HEK293 (cell line): Measurements from ENCODE around the gene HNRNPC.
A peak's percentile ranks its signal among the peaks of the same experiment; 100 is the strongest.

ENCODE experiments used
- CTCF ChIA-PET: fragments of 350-600 bp; formaldehyde crosslinking; extraction: SDS; loops from one replicate; lab custom pipeline; 2021; ENCODE audit warnings: antibody characterized with exemption; lab: Yijun Ruan, JAX
- POLR2A ChIA-PET: fragments of 300-600 bp; formaldehyde crosslinking; extraction: SDS; loops from one replicate; lab custom pipeline; 2020; ENCODE audit warnings: antibody characterized with exemption, inconsistent platforms; lab: Yijun Ruan, JAX
- H3K27ac ChIP-seq: fragments of 200-500 bp; sonication (Bioruptor generic); 2 replicates; pipeline ENCODE4 v1.5.1; 2014; ENCODE audit warnings: low read depth, low read length, control low read depth, inconsistent platforms; ENCODE audit errors: extremely low read depth
- H3K36me3 ChIP-seq, 2 experiments: fragments of 200-500 bp in 1 of 2; sonication (Bioruptor generic) in 1 of 2; 1 replicate in 1 of 2; 2 replicates in 1 of 2; pipeline ENCODE4 v1.5.1; 2014 to 2017; ENCODE audit warnings: inconsistent platforms in 2 of 2, low read length in 2 of 2; ENCODE audit not compliant: control insufficient read depth in 2 of 2, insufficient read depth in 1 of 2
- H3K4me1 ChIP-seq: fragments of 200-500 bp; sonication (Bioruptor generic); 2 replicates; pipeline ENCODE4 v1.5.1; 2014; ENCODE audit warnings: mild to moderate bottlenecking, low read length, inconsistent platforms; ENCODE audit not compliant: control insufficient read depth, insufficient read depth
- H3K4me3 ChIP-seq: 2 replicates; pipeline ENCODE4 v1.5.1; 2011; ENCODE audit warnings: low read depth, mild to moderate bottlenecking, control low read depth, low read length, moderate library complexity
- H3K9me3 ChIP-seq: fragments of 200-500 bp; sonication (Bioruptor generic); 2 replicates; pipeline ENCODE4 v1.5.1; 2014; ENCODE audit warnings: low read depth, low read length, inconsistent platforms; ENCODE audit not compliant: control insufficient read depth, insufficient read depth
- BCL11A ChIP-seq: fragments of 450-650 bp; formaldehyde crosslinking; IDR thresholded peaks from 2 replicates; pipeline ENCODE4 v1.5.1; 2016; ENCODE audit warnings: low read depth, missing biosample characterization, missing genetic modification characterization
- SCRT2 ChIP-seq: fragments of 450-650 bp; formaldehyde crosslinking; IDR thresholded peaks from 2 replicates; pipeline ENCODE4 v1.5.1; 2016; ENCODE audit warnings: missing biosample characterization, missing genetic modification characterization
- ZBTB11 ChIP-seq: fragments of 450-650 bp; formaldehyde crosslinking; conservative IDR thresholded peaks from 2 replicates; pipeline ENCODE4 v1.5.1; 2016; ENCODE audit warnings: low read depth, missing biosample characterization, missing genetic modification characterization
- ZBTB44 ChIP-seq: fragments of 450-650 bp; IDR thresholded peaks from 2 replicates; pipeline ENCODE4 v1.5.1; 2018; ENCODE audit warnings: missing biosample characterization, mild to moderate bottlenecking, missing genetic modification characterization
- ZFHX2 ChIP-seq: fragments of 450-650 bp; formaldehyde crosslinking; conservative IDR thresholded peaks from 2 replicates; pipeline ENCODE4 v1.5.1; 2016; ENCODE audit warnings: missing biosample characterization, missing genetic modification characterization
- ZNF10 ChIP-seq: fragments of 450-650 bp; formaldehyde crosslinking; IDR thresholded peaks from 2 replicates; pipeline ENCODE4 v1.5.1; 2017; ENCODE audit warnings: missing biosample characterization, missing genetic modification characterization
- ZNF138 ChIP-seq: fragments of 450-650 bp; formaldehyde crosslinking; IDR thresholded peaks from 2 replicates; pipeline ENCODE4 v1.5.1; 2016; ENCODE audit warnings: missing biosample characterization, missing genetic modification characterization, borderline replicate concordance
- ZNF155 ChIP-seq: fragments of 450-650 bp; formaldehyde crosslinking; IDR thresholded peaks from 2 replicates; pipeline ENCODE4 v1.5.1; 2016; ENCODE audit warnings: missing biosample characterization, missing genetic modification characterization
- ZNF169 ChIP-seq: fragments of 450-650 bp; formaldehyde crosslinking; IDR thresholded peaks from 2 replicates; pipeline ENCODE4 v1.5.1; 2016; ENCODE audit warnings: missing biosample characterization, missing genetic modification characterization
- ZNF175 ChIP-seq: fragments of 450-650 bp; formaldehyde crosslinking; IDR thresholded peaks from 2 replicates; pipeline ENCODE4 v1.5.1; 2016; ENCODE audit warnings: missing biosample characterization, missing genetic modification characterization
- ZNF211 ChIP-seq: fragments of 450-650 bp; formaldehyde crosslinking; IDR thresholded peaks from 2 replicates; pipeline ENCODE4 v1.5.1; 2016; ENCODE audit warnings: low read depth, missing biosample characterization, missing genetic modification characterization
- ZNF26 ChIP-seq: fragments of 450-650 bp; formaldehyde crosslinking; IDR thresholded peaks from 2 replicates; pipeline ENCODE4 v1.5.1; 2016; ENCODE audit warnings: missing biosample characterization, missing genetic modification characterization
- ZNF266 ChIP-seq: fragments of 450-650 bp; formaldehyde crosslinking; IDR thresholded peaks from 2 replicates; pipeline ENCODE4 v1.5.1; 2016; ENCODE audit warnings: missing biosample characterization, missing genetic modification characterization, low read depth
- ZNF311 ChIP-seq: fragments of 450-650 bp; formaldehyde crosslinking; IDR thresholded peaks from 2 replicates; pipeline ENCODE4 v1.5.1; 2017; ENCODE audit warnings: missing biosample characterization, missing genetic modification characterization, borderline replicate concordance
- ZNF398 ChIP-seq: fragments of 450-650 bp; formaldehyde crosslinking; IDR thresholded peaks from 2 replicates; pipeline ENCODE4 v1.5.1; 2017; ENCODE audit warnings: missing biosample characterization, missing genetic modification characterization
- ZNF423 ChIP-seq: fragments of 450-650 bp; formaldehyde crosslinking; IDR thresholded peaks from 2 replicates; pipeline ENCODE4 v1.5.1; 2016; ENCODE audit warnings: missing biosample characterization, missing genetic modification characterization
- ZNF529 ChIP-seq: fragments of 450-650 bp; formaldehyde crosslinking; IDR thresholded peaks from 2 replicates; pipeline ENCODE4 v1.5.1; 2017; ENCODE audit warnings: missing genetic modification characterization, missing biosample characterization; ENCODE audit not compliant: insufficient replicate concordance
- ZNF654 ChIP-seq: fragments of 450-650 bp; formaldehyde crosslinking; IDR thresholded peaks from 2 replicates; pipeline ENCODE4 v1.5.1; 2016; ENCODE audit warnings: low read depth, missing biosample characterization, missing genetic modification characterization
- ZNF660 ChIP-seq: fragments of 450-650 bp; IDR thresholded peaks from 2 replicates; pipeline ENCODE4 v1.5.1; 2018; ENCODE audit warnings: missing biosample characterization, mild to moderate bottlenecking, missing genetic modification characterization
- ZNF664 ChIP-seq: fragments of 450-650 bp; formaldehyde crosslinking; IDR thresholded peaks from 2 replicates; pipeline ENCODE4 v1.5.1; 2016; ENCODE audit warnings: missing biosample characterization, missing genetic modification characterization
- ZNF76 ChIP-seq: fragments of 450-650 bp; formaldehyde crosslinking; IDR thresholded peaks from 2 replicates; pipeline ENCODE4; 2016; ENCODE audit warnings: low read depth, missing biosample characterization, missing genetic modification characterization, borderline replicate concordance
- ZNF777 ChIP-seq: fragments of 450-650 bp; formaldehyde crosslinking; IDR thresholded peaks from 2 replicates; pipeline ENCODE4 v1.5.1; 2017; ENCODE audit warnings: missing biosample characterization, missing genetic modification characterization, borderline replicate concordance
- ZXDB ChIP-seq: fragments of 450-650 bp; formaldehyde crosslinking; IDR thresholded peaks from 2 replicates; pipeline ENCODE4 v1.5.1; 2016; ENCODE audit warnings: missing biosample characterization, missing genetic modification characterization

HNRNPC gene

GRCh38 chr14:21241218-21241819, 27.9 kb downstream of the HNRNPC start:
- TF ChIP-seq ZNF529 (no peak), ZNF654 (tag by site-specific recombination) (peak; percentile 36), ZNF175 (tag by site-specific recombination) (no peak)
- Histone ChIP-seq H3K9me3 (no peaks in the 10 kb centered on the region), H3K4me3 (no peak overlapping the region), H3K27ac (no peak overlapping the region), H3K4me1 (peaks cover 3% of the 10 kb centered on the region; the same call in 1 of the 2 replicates), H3K36me3 (peaks cover 59 to 83% of the 10 kb centered on the region in 2 experiments)
- ChIA-PET CTCF (interaction anchor here (1.3 kb wide), 2 partner anchors 11 to 13 kb away, joined by 3 to 6 read pairs; no protein-coding TSS in a partner anchor), POLR2A (no interaction called here)

- H3K9me3 ChIP-seq = no peaks in the 10 kb centered on the region
- H3K4me3 ChIP-seq = no peak overlapping the region
- peaks cover 60 to 86% of the 10 kb centered on the region in 2 experiments for H3K36me3 ChIP-seq
- no peak overlapping the region for H3K27ac ChIP-seq
- ChIA-PET CTCF (interaction anchor here (1.2 to 1.3 kb wide), 2 partner anchors 12 to 15 kb away, joined by 3 read pairs; no protein-coding TSS in a partner anchor), POLR2A (no interaction called here)
- TF ChIP-seq SCRT2 (no peak), ZNF76 (tag by site-specific recombination) (no peak), ZNF660 (no peak), ZNF311 (tag by site-specific recombination) (no peak), ZNF423 (tag by site-specific recombination) (no peak), ZNF664 (tag by site-specific recombination) (no peak), ZNF777 (tag by site-specific recombination) (no peak), ZNF169 (no peak), ZNF155 (no peak), ZBTB11 (tag by site-specific recombination) (no peak), BCL11A (no peak), ZNF26 (tag by site-specific recombination) (no peak), ZNF211 (tag by site-specific recombination) (no peak), ZXDB (tag by site-specific recombination) (no peak), ZNF266 (tag by site-specific recombination) (no peak), ZNF10 (no peak), ZNF398 (tag by site-specific recombination) (no peak), ZNF138 (tag by site-specific recombination) (no peak), ZFHX2 (tag by site-specific recombination) (no peak), ZBTB44 (tag by site-specific recombination) (no peak)
- TF ChIP-seq, all 188 proteins: peak for 0
- H3K4me1 ChIP-seq = peaks cover 3% of the 10 kb centered on the region; the same call in 1 of the 2 replicates
Measured at GRCh38 chr14:21240417-21240816, 28.8 kb downstream of the HNRNPC start.
